HL-60 (cell line): ENCODE data around the gene PRDX6.
A peak's percentile ranks its signal among the peaks of the same experiment; 100 is the strongest.

Experiments used
- DNase-seq, 2 experiments: peaks; one replicate each; pipeline ENCODE4 v3.0.0-alpha.2; 2010 to 2020; ENCODE audit warnings: low read depth in 1 of 2, low spot score in 1 of 2
- H3K27ac ChIP-seq: fragments of 250-450 bp; sonication (Bioruptor Pico); replicated peaks from 2 replicates; pipeline ENCODE4 v1.5.1; 2020; ENCODE audit warnings: mild to moderate bottlenecking, moderate library complexity
- H3K27me3 ChIP-seq: fragments of 250-450 bp; sonication (Bioruptor Pico); 2 replicates; pipeline ENCODE4 v1.5.1; 2021; ENCODE audit warnings: mild to moderate bottlenecking, moderate library complexity; ENCODE audit not compliant: insufficient read depth, poor library complexity, severe bottlenecking
- H3K4me3 ChIP-seq: replicated peaks from 2 replicates; pipeline ENCODE4 v1.5.1; 2011; ENCODE audit warnings: mild to moderate bottlenecking, control low read depth, low read length; ENCODE audit not compliant: insufficient read depth
- GABPA ChIP-seq: IDR thresholded peaks from 2 replicates; pipeline ENCODE4 v1.6.1; 2012; ENCODE audit warnings: low read depth
- POLR2AphosphoS5 ChIP-seq: IDR thresholded peaks from 2 replicates; pipeline ENCODE4 v1.6.1; 2012; ENCODE audit warnings: low read depth
- SPI1 ChIP-seq: IDR thresholded peaks from 2 replicates; pipeline ENCODE4 v1.6.1; 2012; ENCODE audit warnings: low read depth, mild to moderate bottlenecking, borderline replicate concordance
- TF ChIP-seq, protein P1 (sequence below): IDR thresholded peaks from 2 replicates; pipeline ENCODE4 v1.6.1; 2012; ENCODE audit warnings: low read depth; ENCODE audit not compliant: insufficient replicate concordance
- TF ChIP-seq, protein P2 (sequence below): IDR thresholded peaks from one replicate; pipeline ENCODE4 v1.5.1; 2011; ENCODE audit warnings: low read length, control low read depth, inconsistent platforms; ENCODE audit not compliant: insufficient read depth

The PRDX6 gene

DNA sequence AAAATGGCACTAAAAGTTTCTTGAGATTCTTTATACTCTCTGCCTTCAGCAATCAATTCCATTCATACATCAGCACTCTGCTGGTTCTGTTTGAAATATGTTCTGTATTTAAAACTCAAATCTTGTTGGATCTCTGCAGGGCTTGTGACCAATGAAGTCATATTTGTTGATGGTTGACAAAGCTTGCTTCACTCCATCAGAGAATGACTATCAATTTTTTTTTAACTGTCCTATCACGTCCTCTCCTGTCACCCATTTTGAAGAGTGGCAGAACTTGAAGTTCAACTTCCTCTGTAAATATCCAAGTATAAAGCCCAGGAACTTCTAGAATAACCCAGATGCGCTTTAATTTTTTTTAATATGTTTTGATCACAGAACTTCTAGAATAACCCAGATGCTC is 10.9 kb downstream of the PRDX6 start:
- Histone ChIP-seq H3K27ac (no peak overlapping the region), H3K27me3 (no peaks in the 10 kb centered on the region), H3K4me3 (no peak overlapping the region)
- no peak for DNase-seq
- TF ChIP-seq, protein P1, sequence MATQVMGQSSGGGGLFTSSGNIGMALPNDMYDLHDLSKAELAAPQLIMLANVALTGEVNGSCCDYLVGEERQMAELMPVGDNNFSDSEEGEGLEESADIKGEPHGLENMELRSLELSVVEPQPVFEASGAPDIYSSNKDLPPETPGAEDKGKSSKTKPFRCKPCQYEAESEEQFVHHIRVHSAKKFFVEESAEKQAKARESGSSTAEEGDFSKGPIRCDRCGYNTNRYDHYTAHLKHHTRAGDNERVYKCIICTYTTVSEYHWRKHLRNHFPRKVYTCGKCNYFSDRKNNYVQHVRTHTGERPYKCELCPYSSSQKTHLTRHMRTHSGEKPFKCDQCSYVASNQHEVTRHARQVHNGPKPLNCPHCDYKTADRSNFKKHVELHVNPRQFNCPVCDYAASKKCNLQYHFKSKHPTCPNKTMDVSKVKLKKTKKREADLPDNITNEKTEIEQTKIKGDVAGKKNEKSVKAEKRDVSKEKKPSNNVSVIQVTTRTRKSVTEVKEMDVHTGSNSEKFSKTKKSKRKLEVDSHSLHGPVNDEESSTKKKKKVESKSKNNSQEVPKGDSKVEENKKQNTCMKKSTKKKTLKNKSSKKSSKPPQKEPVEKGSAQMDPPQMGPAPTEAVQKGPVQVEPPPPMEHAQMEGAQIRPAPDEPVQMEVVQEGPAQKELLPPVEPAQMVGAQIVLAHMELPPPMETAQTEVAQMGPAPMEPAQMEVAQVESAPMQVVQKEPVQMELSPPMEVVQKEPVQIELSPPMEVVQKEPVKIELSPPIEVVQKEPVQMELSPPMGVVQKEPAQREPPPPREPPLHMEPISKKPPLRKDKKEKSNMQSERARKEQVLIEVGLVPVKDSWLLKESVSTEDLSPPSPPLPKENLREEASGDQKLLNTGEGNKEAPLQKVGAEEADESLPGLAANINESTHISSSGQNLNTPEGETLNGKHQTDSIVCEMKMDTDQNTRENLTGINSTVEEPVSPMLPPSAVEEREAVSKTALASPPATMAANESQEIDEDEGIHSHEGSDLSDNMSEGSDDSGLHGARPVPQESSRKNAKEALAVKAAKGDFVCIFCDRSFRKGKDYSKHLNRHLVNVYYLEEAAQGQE, result no peak
- TF ChIP-seq GABPA (no peak), POLR2AphosphoS5 (no peak), SPI1 (no peak)
- TF ChIP-seq, protein P2, sequence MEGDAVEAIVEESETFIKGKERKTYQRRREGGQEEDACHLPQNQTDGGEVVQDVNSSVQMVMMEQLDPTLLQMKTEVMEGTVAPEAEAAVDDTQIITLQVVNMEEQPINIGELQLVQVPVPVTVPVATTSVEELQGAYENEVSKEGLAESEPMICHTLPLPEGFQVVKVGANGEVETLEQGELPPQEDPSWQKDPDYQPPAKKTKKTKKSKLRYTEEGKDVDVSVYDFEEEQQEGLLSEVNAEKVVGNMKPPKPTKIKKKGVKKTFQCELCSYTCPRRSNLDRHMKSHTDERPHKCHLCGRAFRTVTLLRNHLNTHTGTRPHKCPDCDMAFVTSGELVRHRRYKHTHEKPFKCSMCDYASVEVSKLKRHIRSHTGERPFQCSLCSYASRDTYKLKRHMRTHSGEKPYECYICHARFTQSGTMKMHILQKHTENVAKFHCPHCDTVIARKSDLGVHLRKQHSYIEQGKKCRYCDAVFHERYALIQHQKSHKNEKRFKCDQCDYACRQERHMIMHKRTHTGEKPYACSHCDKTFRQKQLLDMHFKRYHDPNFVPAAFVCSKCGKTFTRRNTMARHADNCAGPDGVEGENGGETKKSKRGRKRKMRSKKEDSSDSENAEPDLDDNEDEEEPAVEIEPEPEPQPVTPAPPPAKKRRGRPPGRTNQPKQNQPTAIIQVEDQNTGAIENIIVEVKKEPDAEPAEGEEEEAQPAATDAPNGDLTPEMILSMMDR, result no peak

DNA sequence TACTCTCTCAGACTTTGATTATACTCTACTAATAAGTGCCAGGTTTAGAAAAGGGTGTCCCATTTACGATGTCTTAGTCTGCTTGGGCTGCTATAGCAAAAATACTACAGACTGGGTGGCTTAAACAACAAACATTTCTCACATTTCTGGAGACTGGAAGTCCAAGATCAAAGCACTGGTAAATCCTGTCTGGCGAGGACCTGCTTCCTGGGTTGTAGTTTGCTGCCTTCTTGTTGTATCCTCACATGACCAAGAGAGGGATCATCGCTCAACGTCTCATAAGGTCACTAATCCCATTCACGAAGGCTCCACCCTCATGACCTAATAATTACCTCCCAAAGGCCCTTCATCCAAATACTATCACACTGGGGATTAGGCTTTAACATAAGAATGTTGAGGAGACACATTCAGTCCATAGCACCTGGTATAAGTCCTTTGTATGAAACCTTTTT is 12.0 kb downstream of the PRDX6 start:
- Histone ChIP-seq H3K27ac (no peak overlapping the region), H3K27me3 (no peaks in the 10 kb centered on the region), H3K4me3 (no peak overlapping the region)
- DNase-seq, result no peak
- no peak for TF ChIP-seq GABPA
- TF ChIP-seq SPI1, result no peak
- 0 out of 2 replicates have a peak, but pooled peaks have one; percentile 22 for TF ChIP-seq POLR2AphosphoS5
- TF ChIP-seq, protein P2, result no peak
- TF ChIP-seq, protein P1, result no peak

DNA sequence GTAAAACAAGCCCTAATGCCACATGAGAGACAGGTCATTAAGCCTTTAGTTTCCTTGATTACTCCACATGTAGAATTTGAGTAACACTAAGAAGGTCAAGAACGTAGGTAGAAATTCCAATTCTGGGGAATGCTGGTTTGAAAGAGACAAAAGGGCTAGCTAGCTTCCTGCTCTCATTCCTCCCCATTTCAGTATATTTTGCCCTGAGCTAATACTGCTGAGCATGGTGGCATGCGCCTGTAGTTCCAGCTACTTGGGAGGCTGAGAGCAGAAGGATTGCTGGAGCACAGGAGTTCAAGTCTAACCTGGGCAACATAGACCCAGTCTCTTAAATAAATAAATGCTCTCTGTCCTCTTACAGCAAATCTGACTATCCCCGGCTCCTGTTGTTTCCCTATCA is 12.8 kb downstream of the PRDX6 start:
- no peak for DNase-seq
- Histone ChIP-seq H3K4me3 (no peak overlapping the region), H3K27ac (no peak overlapping the region), H3K27me3 (no peaks in the 10 kb centered on the region)
- TF ChIP-seq, protein P1, result no peak
- TF ChIP-seq SPI1, result no peak
- TF ChIP-seq POLR2AphosphoS5, result no peak
- TF ChIP-seq, protein P2, result no peak
- no peak for TF ChIP-seq GABPA
